ENCODE data around the gene ODAD3.

GRCh38 chr19:11421371-11422098, 13.4 kb downstream of the ODAD3 start:
- TF ChIP-seq CTCF (IDR thresholded peaks at IDR 0.05; ENCODE audit: insufficient read depth, low read depth, low read length): no peak
- peak; percentile 52 for TF ChIP-seq EZH2 (IDR thresholded peaks at IDR 0.05; ENCODE audit: insufficient read depth, low read length)
